ENCODE results near the gene PRR5.

Gene PRR5

GRCh38 chr22:44665115-44665514 is 36.9 kb upstream of the PRR5 start:
- Histone ChIP-seq H3K4me3 (ENCODE audit: low read length) (no peak overlapping the region), H3K9me2 (replicated peaks; ENCODE audit: control insufficient read depth, low read length) (no peaks in the 10 kb centered on the region), H3K4me2 (ENCODE audit: low read length) (no peak overlapping the region), H3K4me1 (ENCODE audit: control insufficient read depth, low read length) (peaks cover 10% of the 10 kb centered on the region), H3K9me3 (ENCODE audit: control insufficient read depth, insufficient read depth, low read length) (no peaks in the 10 kb centered on the region), H3K27me3 (ENCODE audit: control insufficient read depth, low read length) (no peaks in the 10 kb centered on the region), H3K79me2 (ENCODE audit: control insufficient read depth, low read length) (no peaks in the 10 kb centered on the region), H3F3A (ENCODE audit: control insufficient read depth, insufficient read depth) (no peaks in the 10 kb centered on the region), H3K36me3 (ENCODE audit: control insufficient read depth, low read length) (no peaks in the 10 kb centered on the region), H4K20me1 (ENCODE audit: control insufficient read depth, insufficient read depth, low read depth, low read length) (no peaks in the 10 kb centered on the region), H3K27ac (ENCODE audit: low read depth, low read length) (no peak overlapping the region)
- TF ChIP-seq EZH2phosphoT487 (IDR thresholded peaks at IDR 0.05; ENCODE audit: borderline replicate concordance, low read length) (no peak), CTCF (IDR thresholded peaks at IDR 0.05; ENCODE audit: low read depth, low read length, poor library complexity, severe bottlenecking) (no peak)

GRCh38 chr22:44666207-44666585 is 35.8 kb upstream of the PRR5 start:
- Histone ChIP-seq H4K20me1 (ENCODE audit: control insufficient read depth, insufficient read depth, low read depth, low read length) (no peaks in the 10 kb centered on the region), H3K36me3 (ENCODE audit: control insufficient read depth, low read length) (no peaks in the 10 kb centered on the region), H3K4me1 (ENCODE audit: control insufficient read depth, low read length) (peaks cover 10% of the 10 kb centered on the region), H3K9me3 (ENCODE audit: control insufficient read depth, insufficient read depth, low read length) (no peaks in the 10 kb centered on the region), H3K4me3 (ENCODE audit: low read length) (no peak overlapping the region), H3K27ac (ENCODE audit: low read depth, low read length) (no peak overlapping the region), H3K27me3 (ENCODE audit: control insufficient read depth, low read length) (no peaks in the 10 kb centered on the region), H3K79me2 (ENCODE audit: control insufficient read depth, low read length) (no peaks in the 10 kb centered on the region), H3F3A (ENCODE audit: control insufficient read depth, insufficient read depth) (no peaks in the 10 kb centered on the region), H3K9me2 (replicated peaks; ENCODE audit: control insufficient read depth, low read length) (no peaks in the 10 kb centered on the region), H3K4me2 (ENCODE audit: low read length) (no peak overlapping the region)
- TF ChIP-seq EZH2phosphoT487 (IDR thresholded peaks at IDR 0.05; ENCODE audit: borderline replicate concordance, low read length) (no peak), CTCF (IDR thresholded peaks at IDR 0.05; ENCODE audit: low read depth, low read length, poor library complexity, severe bottlenecking) (no peak)

GRCh38 chr22:44667276-44667675 is 34.7 kb upstream of the PRR5 start:
- H3K27ac ChIP-seq (ENCODE audit: low read depth, low read length), result no peak overlapping the region

More at GRCh38 chr22:44667276-44667675, 34.7 kb upstream of the PRR5 start:
- peaks cover 10% of the 10 kb centered on the region for H3K4me1 ChIP-seq (ENCODE audit: control insufficient read depth, low read length)
- no peaks in the 10 kb centered on the region for H3K36me3 ChIP-seq (ENCODE audit: control insufficient read depth, low read length)
- H3K9me2 ChIP-seq (replicated peaks; ENCODE audit: control insufficient read depth, low read length), result no peaks in the 10 kb centered on the region
- H3K4me3 ChIP-seq (ENCODE audit: low read length), result no peak overlapping the region
- H4K20me1 ChIP-seq (ENCODE audit: control insufficient read depth, insufficient read depth, low read depth, low read length), result no peaks in the 10 kb centered on the region
- no peaks in the 10 kb centered on the region for H3K27me3 ChIP-seq (ENCODE audit: control insufficient read depth, low read length)
- TF ChIP-seq CTCF (IDR thresholded peaks at IDR 0.05; ENCODE audit: low read depth, low read length, poor library complexity, severe bottlenecking), result no peak
- TF ChIP-seq EZH2phosphoT487 (IDR thresholded peaks at IDR 0.05; ENCODE audit: borderline replicate concordance, low read length), result no peak
- H3K79me2 ChIP-seq (ENCODE audit: control insufficient read depth, low read length), result no peaks in the 10 kb centered on the region
- H3K9me3 ChIP-seq (ENCODE audit: control insufficient read depth, insufficient read depth, low read length), result no peaks in the 10 kb centered on the region
- no peaks in the 10 kb centered on the region for H3F3A ChIP-seq (ENCODE audit: control insufficient read depth, insufficient read depth)
- no peak overlapping the region for H3K4me2 ChIP-seq (ENCODE audit: low read length)

All from DOHH2 (cell line).